Measurements from ENCODE around the gene SPATA9.

The SPATA9 gene

DNA sequence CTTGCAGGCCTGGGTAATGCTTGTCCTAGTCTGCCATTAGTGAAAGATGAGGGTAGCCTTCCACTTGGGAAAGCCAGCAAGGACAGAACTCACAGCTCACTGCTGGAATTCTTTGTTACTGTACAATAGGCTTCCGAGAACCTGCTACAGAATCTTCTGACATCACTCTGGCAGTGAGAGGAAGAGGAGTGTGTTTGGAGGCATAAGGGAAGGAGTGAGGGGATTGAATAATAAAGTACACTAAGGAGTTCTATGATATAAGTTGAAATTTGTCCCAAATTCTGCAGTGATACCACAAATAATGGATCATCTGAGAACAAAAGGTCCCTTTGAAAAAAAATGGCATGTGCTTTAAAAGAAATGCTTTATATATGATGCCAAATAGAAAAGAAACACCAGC, at the start of gene SPATA9:
TSS of gene SPATA9 (minus strand) at position 101 of the 400 bp plus-strand sequence. CDS start 137 bp downstream, outside the sequence.
- DNase-seq, result no peak

DNA sequence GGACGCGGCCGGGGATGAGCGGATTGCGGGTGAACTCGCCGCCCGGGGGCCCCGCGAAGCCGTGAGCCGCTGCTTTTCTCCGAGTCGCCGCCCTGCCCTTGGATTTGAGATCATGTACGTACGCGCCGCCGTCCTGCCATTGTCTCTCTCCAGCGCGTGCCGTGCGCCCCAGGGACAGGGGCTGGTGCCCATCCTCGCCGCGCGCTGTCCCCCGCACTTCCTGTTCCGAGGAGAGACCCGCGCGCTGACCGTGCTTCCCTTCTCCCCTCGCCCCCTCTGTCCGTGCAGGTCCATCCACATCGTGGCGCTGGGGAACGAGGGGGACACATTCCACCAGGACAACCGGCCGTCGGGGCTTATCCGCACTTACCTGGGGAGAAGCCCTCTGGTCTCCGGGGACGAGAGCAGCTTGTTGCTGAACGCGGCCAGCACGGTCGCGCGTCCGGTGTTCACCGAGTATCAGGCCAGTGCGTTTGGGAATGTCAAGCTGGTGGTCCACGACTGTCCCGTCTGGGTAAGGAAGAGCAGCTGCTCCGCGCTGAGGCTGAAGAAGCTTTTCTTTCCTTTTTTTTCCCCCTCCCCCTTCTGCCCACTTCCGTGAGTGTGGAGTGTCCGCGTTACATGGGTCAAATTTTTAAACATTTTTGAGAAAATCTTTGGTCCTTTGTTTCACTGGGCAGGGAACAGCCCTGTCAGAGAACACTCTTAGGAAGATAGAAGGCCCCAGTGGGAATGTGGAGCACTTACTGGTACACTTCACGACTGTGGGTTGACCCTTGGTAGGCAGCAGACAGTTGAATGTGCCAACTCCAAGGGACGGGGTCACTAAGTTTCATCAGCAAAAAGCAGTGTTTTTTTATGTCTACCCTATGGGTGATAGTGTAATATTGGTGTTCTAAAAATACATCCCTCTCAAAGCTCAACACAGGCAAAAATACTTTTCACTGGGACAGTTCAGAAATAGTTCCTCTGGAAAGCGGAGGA, 49.1 kb upstream of the SPATA9 start:
- no peak for DNase-seq

GRCh38 chr5:95730730-95731570, 48.2 kb upstream of the SPATA9 start, which contains the start of gene RHOBTB3:
Gene RHOBTB3, plus strand, starts transcription at chr5:95731336. Its CDS starts 347 bp downstream, at chr5:95731683.
- peak; percentile 22 for DNase-seq

DNA sequence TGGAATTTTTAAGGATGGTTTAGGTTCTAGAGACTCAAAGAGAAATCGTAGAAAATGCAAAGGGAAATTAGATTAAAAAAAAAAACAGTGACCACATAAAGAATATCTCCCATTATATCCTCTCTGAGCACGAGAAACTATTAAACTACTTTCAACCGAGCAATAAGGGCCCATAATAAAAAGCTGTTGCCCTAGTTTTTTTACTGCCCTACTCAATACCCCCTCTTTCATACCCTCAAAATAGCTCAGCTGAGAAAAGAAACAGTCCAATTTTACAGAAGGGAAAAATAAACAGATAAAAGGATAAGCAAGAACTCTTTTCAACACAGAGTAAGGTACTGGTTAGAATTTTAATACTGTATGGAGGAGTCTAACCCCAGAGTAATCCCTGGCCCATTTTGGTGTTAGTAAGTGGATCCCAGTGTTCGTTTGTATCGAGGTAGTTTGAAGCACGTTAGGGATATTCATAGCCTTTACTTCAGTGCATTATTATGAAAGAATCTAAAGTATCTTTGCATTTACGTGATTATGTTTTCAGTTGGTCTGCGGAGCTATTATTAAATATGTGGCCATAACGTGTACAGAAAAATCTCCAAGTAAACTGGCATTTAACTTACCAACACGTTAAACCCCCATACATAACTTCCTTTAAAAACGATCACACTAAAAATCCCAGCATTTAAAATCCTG, 47.4 kb upstream of the SPATA9 start:
- no peak for DNase-seq

DNA sequence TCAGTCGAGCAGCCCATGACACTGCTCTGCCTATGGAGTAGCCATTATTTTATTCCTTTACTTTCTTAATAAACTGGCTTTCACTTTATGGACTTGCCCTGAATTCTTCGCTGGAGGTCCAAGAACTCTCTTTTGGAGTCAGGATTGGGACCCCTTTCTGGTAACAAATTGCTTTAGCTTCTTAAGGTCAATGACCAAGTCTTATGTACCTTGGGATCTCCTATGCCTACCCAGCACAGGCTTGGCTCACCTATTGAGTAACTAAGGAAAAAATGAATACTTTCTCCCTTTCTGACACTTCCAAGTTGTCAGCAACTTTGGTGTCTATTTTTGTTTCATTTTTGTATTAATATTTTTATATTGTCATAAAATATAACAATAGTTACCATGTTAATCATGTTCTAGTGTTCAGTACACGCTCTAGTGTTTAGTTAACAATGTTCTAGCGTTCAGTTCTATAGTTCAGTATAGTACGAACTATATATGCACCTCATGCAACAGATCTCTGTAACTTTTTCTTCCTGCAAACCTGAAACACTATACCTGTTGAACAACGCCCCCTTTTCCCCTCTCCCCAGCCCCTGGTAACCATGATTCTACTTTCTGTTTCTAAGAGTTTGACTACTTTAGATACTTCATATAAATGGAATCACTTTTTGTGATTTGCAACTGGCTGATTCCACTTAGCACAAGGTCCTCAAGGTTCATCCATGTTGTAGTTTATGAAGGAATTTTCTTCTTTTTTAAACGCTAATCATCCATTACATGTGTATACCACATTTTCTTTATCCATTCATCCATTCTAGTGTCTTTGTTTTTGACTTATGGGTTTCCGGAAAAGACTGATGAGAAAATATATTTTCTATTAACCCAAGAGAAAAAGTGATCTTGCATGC, 46.6 kb upstream of the SPATA9 start:
- no peak for DNase-seq

GRCh38 chr5:95728494-95729114, 45.8 kb upstream of the SPATA9 start:
- no peak for DNase-seq

GRCh38 chr5:95727764-95728191, 45.0 kb upstream of the SPATA9 start:
- DNase-seq, result no peak

DNA sequence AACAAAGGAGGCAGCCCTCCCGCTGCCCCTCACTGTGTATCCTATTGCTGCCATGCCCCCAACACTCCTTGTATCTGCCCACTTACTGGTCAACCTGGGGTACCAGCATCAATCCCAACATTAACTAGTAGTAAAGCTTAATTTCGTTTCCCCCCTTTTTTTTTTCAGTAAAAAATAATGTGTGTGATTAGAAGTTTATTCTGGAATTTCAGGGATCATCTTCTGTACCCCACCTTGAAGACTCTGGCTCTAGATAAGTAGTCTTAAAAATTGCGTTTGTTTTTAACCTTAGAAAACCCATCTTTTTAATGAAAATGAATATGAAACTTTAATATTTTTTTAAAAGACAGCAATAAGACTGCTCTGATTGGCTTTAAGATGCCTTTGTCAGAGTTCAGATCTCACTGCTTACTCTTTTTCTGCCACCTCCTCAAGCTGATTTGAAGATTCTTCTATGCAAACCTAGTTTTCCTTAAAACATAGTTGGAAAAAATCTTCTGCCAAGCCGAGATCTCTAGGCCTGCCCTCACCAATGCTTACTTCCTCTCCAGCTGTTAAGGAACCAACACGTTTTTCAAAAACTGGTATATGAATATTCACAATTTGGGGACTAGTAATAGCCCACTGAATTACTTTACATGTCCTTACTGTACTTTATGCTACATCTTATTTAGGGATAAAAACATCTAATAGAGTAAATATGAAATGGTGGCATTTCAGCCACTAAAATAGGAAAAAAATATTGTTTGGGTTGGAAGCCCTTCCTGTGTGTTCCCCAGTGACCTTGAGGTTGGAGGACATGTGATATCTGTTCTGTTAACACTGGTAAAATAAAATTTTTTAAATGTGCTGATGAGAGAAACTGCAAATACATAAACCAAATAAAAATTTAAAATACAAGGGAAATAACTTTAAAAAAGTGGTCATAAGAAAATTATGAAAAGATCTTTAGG, 44.3 kb upstream of the SPATA9 start:
- no peak for DNase-seq

DNA sequence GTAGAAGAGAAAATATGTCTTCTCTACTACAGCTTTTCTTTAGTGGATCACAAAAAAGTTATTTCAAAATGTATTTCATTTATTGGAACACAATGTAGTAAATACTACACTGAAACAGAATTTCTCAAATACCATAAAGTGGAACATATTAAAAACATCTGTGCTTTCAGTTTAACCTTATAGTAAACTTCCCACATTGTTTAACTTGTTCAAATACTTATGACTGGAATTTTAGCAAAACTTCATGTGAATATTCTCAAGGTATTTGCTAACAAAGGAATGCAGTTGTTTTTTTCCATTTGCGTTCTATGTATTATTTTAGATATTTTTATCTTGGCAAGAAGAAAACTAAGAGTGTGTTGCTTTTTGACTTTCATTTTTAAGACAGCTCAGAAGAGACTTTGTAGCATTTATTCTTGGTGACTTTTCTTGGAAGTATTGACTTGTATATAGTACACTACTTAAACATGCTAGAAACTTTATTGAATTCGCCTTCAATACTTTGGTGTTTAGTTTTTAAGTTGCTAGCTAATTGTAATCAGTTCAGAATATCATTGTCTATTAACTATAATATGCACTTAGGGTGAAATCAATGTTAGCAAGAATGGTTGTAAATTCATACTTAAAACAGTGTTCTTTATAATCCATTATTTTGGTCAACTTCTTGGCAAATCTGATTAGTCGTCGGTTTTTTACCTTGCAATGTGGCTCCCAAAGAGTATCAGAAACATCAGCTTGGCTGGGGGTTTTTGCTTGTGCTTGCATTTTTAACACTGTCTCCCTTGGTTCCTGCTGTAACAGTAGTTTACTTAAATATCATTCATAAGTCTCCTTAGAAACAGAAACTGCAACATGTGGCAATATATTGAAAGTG, 43.4 kb upstream of the SPATA9 start:
- DNase-seq, result no peak

GRCh38 chr5:95725071-95725820, 42.5 kb upstream of the SPATA9 start:
- DNase-seq, result no peak

- no peak for DNase-seq
Measured at GRCh38 chr5:95723632-95724369, 41.0 kb upstream of the SPATA9 start.

GRCh38 chr5:95721582-95722295, 38.9 kb upstream of the SPATA9 start:
- DNase-seq, result no peak

GRCh38 chr5:95720094-95720786, 37.4 kb upstream of the SPATA9 start:
- DNase-seq, result no peak

GRCh38 chr5:95718738-95719137, 35.9 kb upstream of the SPATA9 start:
- no peak for DNase-seq

DNA sequence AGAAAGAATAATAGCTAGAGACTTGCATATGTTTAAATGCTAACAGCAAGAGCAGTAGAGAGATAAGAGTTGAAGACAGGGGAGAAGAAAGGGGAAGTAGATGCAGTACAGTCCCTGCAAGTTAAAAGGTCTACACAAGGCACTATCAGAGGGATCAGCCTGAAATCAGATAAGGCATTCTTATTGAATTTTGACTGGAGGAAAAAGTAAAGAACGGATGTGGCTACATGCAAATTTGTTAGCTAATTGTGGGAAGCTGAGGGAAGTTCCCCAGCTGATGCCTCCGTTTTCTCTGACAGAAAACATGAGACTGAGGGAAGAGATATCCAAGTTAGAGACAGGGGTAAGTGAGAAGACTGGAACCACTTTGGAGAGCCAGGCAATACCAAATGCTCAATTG, 35.4 kb upstream of the SPATA9 start:
- DNase-seq, result no peak

DNA sequence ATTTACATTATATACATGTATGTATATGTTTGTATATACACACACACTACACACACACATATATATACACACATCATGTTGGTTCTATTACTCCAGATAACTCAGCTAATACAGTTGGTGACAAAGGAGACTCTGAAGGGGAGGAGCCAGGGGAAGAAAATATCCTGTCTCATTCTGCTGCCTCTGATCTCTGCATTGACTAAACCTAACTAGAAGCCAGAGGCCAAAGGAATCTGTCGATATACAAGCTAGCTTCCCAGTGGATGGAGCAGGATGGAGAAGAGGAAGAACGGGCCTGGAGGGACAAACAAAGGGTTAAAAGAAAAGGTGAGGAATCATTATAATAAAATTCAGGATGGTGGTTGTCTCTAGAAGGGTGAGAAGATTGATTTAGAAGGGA, 34.6 kb upstream of the SPATA9 start:
- DNase-seq, result no peak

All from NCI-H1694 (cell line).